T-helper 2 cell treated with Interferon-gamma antibody and Interleukin-4, amounts not matched to agents 100 ng/mL and 5 ng/mL, for 36 hours (primary cell): ENCODE measurements around the gene VIPR1. TPM values are rescaled to one million over a fixed set of nuclear protein-coding genes. Genes with fewer than 3 reads are reported as not detected.

Source experiments
- intact Hi-C: fragments of 100-400 bp; cut with micrococcal nuclease; formaldehyde crosslinking; loops from one replicate; pipeline ENCODE4 v1.15.1; 2023
- total RNA-seq: library from RNA; stranded (reverse); gene quantifications from 2 replicates; pipeline ENCODE4 v1.2.3, GENCODE V29; 2022

The VIPR1 gene
- total RNA-seq, 1 donor from 2014 or later = 3.8 TPM

GRCh38 chr3:42493126-42493797 is 9.2 kb upstream of the VIPR1 start:
- intact Hi-C loops = no loop called here

- intact Hi-C loops = no loop called here
These were observed 8.7 kb upstream of the VIPR1 start for GRCh38 chr3:42493798-42494151.

- intact Hi-C loops = no loop called here
These were observed 7.0 kb upstream of the VIPR1 start for GRCh38 chr3:42495393-42495792.

- intact Hi-C loops = no loop called here
These were observed 5.3 kb upstream of the VIPR1 start for GRCh38 chr3:42497009-42497731.

GRCh38 chr3:42498034-42498433 is 4.4 kb upstream of the VIPR1 start:
- intact Hi-C loops = no loop called here

GRCh38 chr3:42498791-42499477 is 3.5 kb upstream of the VIPR1 start:
- intact Hi-C loops = no loop called here

- intact Hi-C loops = no loop called here
These were observed 3.0 kb upstream of the VIPR1 start for GRCh38 chr3:42499478-42499871.

- intact Hi-C loops = no loop called here
These were observed 2.4 kb upstream of the VIPR1 start for GRCh38 chr3:42500091-42500490.

GRCh38 chr3:42500909-42501308 is 1.5 kb upstream of the VIPR1 start:
- intact Hi-C loops = no loop called here

- intact Hi-C loops = no loop called here
These were observed 1.1 kb upstream of the VIPR1 start for GRCh38 chr3:42501321-42501680.

- intact Hi-C loops = loop anchor here (1.0 kb wide), 5 partner anchors 38 to 379 kb away; partner anchors contain the start of gene HIGD1A
These were observed 588 bp upstream of the VIPR1 start for GRCh38 chr3:42501681-42502428.

- intact Hi-C loops = no loop called here
These were observed 945 bp downstream of the VIPR1 start for GRCh38 chr3:42503251-42503924.

- intact Hi-C loops = no loop called here
These were observed 1.5 kb downstream of the VIPR1 start for GRCh38 chr3:42503957-42504333.

GRCh38 chr3:42504334-42505127 is 2.1 kb downstream of the VIPR1 start:
- intact Hi-C loops = no loop called here

GRCh38 chr3:42505128-42505848 is 2.8 kb downstream of the VIPR1 start:
- intact Hi-C loops = no loop called here

GRCh38 chr3:42505849-42506410 is 3.5 kb downstream of the VIPR1 start:
- intact Hi-C loops = no loop called here

GRCh38 chr3:42507252-42507651 is 4.8 kb downstream of the VIPR1 start:
- intact Hi-C loops = no loop called here

GRCh38 chr3:42507761-42508335 is 5.4 kb downstream of the VIPR1 start:
- intact Hi-C loops = no loop called here

- intact Hi-C loops = no loop called here
These were observed 6.1 kb downstream of the VIPR1 start for GRCh38 chr3:42508562-42508961.
